NCI-H1105 treated with DMSO at 0.1 percent for 48 hours (cell line): Measurements from ENCODE around the gene GPR82.
"Not testable (repeated sequence)": the region's sequence is repeated elsewhere in the genome, so short reads cannot be mapped to it uniquely, and the experiment has no call there.

ENCODE experiments used
- DNase-seq: peaks from one replicate; lab custom pipeline; 2025; lab: John Stamatoyannopoulos, UW

The GPR82 gene

GRCh38 chrX:41723826-41724225 lies at the start of gene GPR82:
TSS of gene GPR82 (plus strand) at chrX:41724181. CDS start at chrX:41727027, 2,846 bp downstream.
- no peak for DNase-seq

GRCh38 chrX:41676361-41676760 lies 47.6 kb upstream of the GPR82 start:
- not testable (repeated sequence) for DNase-seq

GRCh38 chrX:41677183-41678060 lies 46.6 kb upstream of the GPR82 start:
- DNase-seq = no peak

GRCh38 chrX:41684138-41684537 lies 39.8 kb upstream of the GPR82 start:
- no peak for DNase-seq

- DNase-seq = no peak
These were observed 39.0 kb upstream of the GPR82 start for GRCh38 chrX:41684940-41685339.

DNA sequence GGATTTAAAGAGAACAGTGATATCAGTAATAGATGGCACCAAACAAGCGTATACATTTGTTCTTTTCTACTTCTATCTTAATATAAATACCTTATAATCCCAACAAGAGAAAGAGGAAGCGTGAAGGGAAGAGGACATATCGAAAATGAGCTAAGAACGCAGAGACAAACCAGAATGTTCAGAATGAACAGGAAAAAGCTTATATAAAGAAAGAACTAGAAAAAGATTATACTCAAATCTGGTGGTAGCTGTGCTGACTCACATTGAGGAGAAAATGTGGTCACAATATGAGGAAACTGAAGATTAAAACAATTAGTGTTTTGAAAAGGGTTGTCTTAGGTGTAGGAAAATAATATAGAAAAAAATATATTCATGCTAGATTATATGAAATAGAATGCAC lies 37.2 kb upstream of the GPR82 start:
- no peak for DNase-seq

GRCh38 chrX:41688156-41688555 lies 35.8 kb upstream of the GPR82 start:
- no peak for DNase-seq

DNA sequence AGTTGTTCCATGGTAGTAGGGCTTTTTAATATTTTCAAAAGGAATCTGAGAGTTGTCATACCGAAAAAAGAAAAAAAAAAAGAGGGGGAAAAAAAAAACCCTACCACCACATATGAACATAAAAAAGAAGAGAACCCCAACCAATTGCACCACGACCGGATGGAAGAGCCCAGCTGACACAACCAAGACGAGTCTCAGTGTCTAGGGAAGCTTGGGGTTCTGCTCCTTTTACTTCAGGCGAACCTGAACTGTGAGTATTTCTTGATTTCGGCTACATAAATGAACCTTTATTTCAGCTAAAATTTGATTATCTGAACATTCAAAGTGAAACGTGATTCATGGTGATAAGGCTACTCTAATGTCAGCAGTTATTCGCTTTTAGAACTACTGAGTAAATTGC lies 35.1 kb upstream of the GPR82 start, which contains the start of gene GPR34:
Gene GPR34 (plus strand): TSS at position 139 of the 400 bp plus-strand sequence. CDS start 6,661 bp downstream, outside the sequence.
- DNase-seq = no peak

DNA sequence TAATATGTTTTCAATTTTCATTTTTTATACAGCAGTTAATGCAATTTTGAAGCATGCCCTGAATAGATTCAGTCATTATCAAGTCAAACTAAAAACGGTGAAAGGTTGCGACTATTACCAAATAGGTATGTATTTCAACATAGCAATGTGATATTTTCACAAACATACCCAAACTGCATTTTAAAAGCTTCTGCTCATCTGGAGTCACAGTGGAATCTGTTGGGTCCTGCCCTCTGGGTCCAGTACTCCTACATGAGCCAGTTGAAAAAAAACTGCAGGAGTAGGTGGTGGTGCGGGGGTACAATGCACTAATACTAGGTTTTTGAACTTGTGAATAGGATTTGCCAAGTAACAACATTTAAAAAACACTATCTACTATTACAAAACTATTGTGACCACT lies 34.3 kb upstream of the GPR82 start:
- DNase-seq = no peak

- no peak for DNase-seq
These were observed 31.7 kb upstream of the GPR82 start for GRCh38 chrX:41692162-41692749.

DNA sequence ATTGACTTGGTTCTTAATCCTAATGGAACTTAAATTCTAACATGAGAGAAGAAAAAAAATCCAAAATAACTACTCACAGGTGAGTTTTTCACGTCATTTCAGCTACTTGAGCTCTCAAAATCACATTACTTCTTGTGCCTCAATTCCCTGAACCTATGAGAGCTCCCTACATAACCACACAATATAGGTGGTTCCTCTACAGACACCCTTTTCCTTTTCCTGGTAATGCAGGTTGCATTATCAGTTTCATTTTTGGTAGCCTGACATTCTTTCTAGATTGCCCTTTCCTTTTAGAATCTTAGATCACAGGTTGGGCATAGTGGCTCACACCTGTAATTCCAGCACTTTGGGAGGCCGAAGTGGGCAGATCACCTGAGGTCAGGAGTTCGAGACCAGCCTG lies 31.0 kb upstream of the GPR82 start:
- no peak for DNase-seq

- no peak for DNase-seq
These were observed 28.6 kb upstream of the GPR82 start for GRCh38 chrX:41695426-41695825.

GRCh38 chrX:41703574-41704029 lies 20.4 kb upstream of the GPR82 start:
- DNase-seq = no peak

- no peak for DNase-seq
These were observed 18.9 kb upstream of the GPR82 start for GRCh38 chrX:41705042-41705441.

- no peak for DNase-seq
These were observed 18.2 kb upstream of the GPR82 start for GRCh38 chrX:41705680-41706374.

- DNase-seq = no peak
These were observed 16.8 kb upstream of the GPR82 start for GRCh38 chrX:41707218-41707617.

GRCh38 chrX:41708486-41708885 lies 15.5 kb upstream of the GPR82 start:
- no peak for DNase-seq

DNA sequence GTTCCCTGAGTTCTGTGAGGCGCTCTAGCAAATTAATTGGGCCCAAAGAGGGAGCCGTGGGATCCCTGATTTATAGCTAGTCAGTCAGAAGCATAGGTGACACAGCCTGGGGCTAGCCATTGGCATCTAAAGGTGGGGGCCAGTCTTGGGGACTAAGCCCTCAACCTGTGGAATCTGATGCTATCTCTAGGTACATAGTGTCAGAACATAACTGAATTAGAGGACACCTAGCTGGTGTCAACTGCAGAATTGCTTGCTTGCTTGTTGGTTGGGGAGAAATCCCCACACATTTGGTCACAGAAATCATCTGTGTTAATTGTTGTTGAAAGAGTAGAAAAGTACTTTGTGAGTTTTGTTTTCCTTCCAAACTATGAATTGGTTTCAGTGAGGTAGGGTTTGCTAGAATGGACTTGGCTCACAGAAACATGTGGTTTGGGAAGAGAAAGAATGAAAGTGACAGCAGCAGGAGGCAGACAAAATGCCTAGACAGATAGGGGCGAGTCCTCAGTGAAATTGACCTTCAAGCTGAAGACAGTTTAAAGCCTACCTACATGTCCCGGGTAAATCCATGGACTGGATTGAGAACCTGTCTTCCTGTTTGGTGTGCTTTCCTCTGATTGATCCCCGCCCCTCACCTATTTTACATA lies 12.8 kb upstream of the GPR82 start:
- DNase-seq = no peak

DNA sequence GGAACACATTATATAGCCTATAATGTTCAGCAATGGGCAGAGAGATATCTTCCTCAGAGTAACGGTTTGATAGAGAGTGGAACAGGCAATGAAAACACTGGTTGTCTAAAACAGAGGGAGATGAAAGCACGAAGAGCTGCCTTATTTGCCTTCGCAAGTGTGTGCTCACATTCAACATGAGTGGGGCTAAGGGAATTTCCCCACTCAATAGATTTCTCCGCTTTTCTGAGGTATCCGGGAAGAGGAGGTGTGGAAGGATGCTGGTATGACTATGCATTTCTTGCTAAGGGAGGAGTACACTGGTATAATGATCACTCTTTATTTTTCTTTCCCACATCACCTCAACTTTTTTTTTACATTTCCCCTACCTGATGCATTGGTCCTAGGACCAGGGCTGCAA lies 7.8 kb upstream of the GPR82 start:
- no peak for DNase-seq

- DNase-seq = no peak
These were observed 7.1 kb upstream of the GPR82 start for GRCh38 chrX:41716767-41717473.

GRCh38 chrX:41718481-41719235 lies 5.3 kb upstream of the GPR82 start:
- DNase-seq = no peak
